WTC11 (cell line): ENCODE measurements around the gene SCN9A. TPM values are rescaled to one million over a fixed set of nuclear protein-coding genes. Genes with fewer than 3 reads are reported as not detected.

Experiments
- ATAC-seq: fragments of 200-7000 bp; cut with Tn5 transposase; 2 replicates; pipeline ENCODE4 v1.10.0; 2021; ENCODE audit warnings: mild to moderate bottlenecking, moderate library complexity
- CTCF ChIA-PET: fragments of 300-600 bp; sonication (Branson Sonifier 250); formaldehyde crosslinking; loops from one replicate; lab custom pipeline; 2021; ENCODE audit warnings: antibody characterized with exemption; lab: Charles Lee
- POLR2A ChIA-PET: fragments of 350-600 bp; sonication (Branson Sonifier 250); formaldehyde crosslinking; loops from one replicate; lab custom pipeline; 2021; ENCODE audit warnings: antibody characterized with exemption; lab: Charles Lee
- DNase-seq: peaks from one replicate; pipeline ENCODE4 v3.0.0; 2021; ENCODE audit warnings: low spot score
- H3K27ac Mint-ChIP-seq: 2 replicates; pipeline ENCODE4 v1.8.0; 2021; ENCODE audit warnings: mixed read lengths
- H3K27me3 Mint-ChIP-seq: 2 replicates; pipeline ENCODE4 v1.8.0; 2021; ENCODE audit warnings: low read depth, mild to moderate bottlenecking, moderate library complexity, mixed read lengths
- H3K36me3 Mint-ChIP-seq: 2 replicates; pipeline ENCODE4 v1.8.0; 2021; ENCODE audit warnings: mixed read lengths
- H3K4me1 Mint-ChIP-seq: 2 replicates; pipeline ENCODE4 v1.8.0; 2022; ENCODE audit warnings: mixed read lengths
- H3K4me3 Mint-ChIP-seq: 2 replicates; pipeline ENCODE4 v1.8.0; 2021; ENCODE audit warnings: mild to moderate bottlenecking, moderate library complexity, mixed read lengths
- H3K9me3 Mint-ChIP-seq: 2 replicates; pipeline ENCODE4 v1.8.0; 2021; ENCODE audit warnings: mixed read lengths
- ATF2 ChIP-seq: sonication (generic); formaldehyde crosslinking; IDR thresholded peaks from 2 replicates; pipeline ENCODE4 v1.8.1; 2022; ENCODE audit warnings: low read depth, missing genetic modification reagents, borderline replicate concordance
- E2F4 ChIP-seq: sonication (generic); formaldehyde crosslinking; IDR thresholded peaks from 2 replicates; pipeline ENCODE4 v1.8.1; 2022; ENCODE audit warnings: low read depth, mild to moderate bottlenecking, moderate library complexity, missing genetic modification reagents, borderline replicate concordance
- ERG ChIP-seq: fragments of 250-450 bp; sonication (Bioruptor Pico); IDR thresholded peaks from 2 replicates; pipeline ENCODE4 v1.8.0; 2021; ENCODE audit warnings: mild to moderate bottlenecking
- FOXK1 ChIP-seq: sonication (generic); formaldehyde crosslinking; IDR thresholded peaks from 2 replicates; pipeline ENCODE4 v1.8.0; 2022; ENCODE audit warnings: mild to moderate bottlenecking, moderate library complexity, missing genetic modification reagents
- FOXP1 ChIP-seq: sonication (generic); formaldehyde crosslinking; IDR thresholded peaks from 2 replicates; pipeline ENCODE4 v1.8.0; 2022; ENCODE audit warnings: missing genetic modification reagents, mild to moderate bottlenecking, moderate library complexity, borderline replicate concordance
- GRHL2 ChIP-seq: fragments of 250-450 bp; sonication (Bioruptor Pico); IDR thresholded peaks from 2 replicates; pipeline ENCODE4 v1.8.0; 2022; ENCODE audit warnings: mild to moderate bottlenecking, moderate library complexity; ENCODE audit not compliant: insufficient replicate concordance, severe bottlenecking
- IRF2 ChIP-seq: sonication (generic); formaldehyde crosslinking; IDR thresholded peaks from 2 replicates; pipeline ENCODE4 v1.8.0; 2022; ENCODE audit warnings: low read depth, missing genetic modification reagents, borderline replicate concordance
- JAZF1 ChIP-seq: fragments of 250-450 bp; sonication (Bioruptor Pico); IDR thresholded peaks from 2 replicates; pipeline ENCODE4 v1.9.0; 2021; ENCODE audit warnings: moderate library complexity, mild to moderate bottlenecking, inconsistent platforms
- KAT7 ChIP-seq: sonication (generic); formaldehyde crosslinking; IDR thresholded peaks from 2 replicates; pipeline ENCODE4 v1.8.1; 2023; ENCODE audit warnings: missing genetic modification reagents, mild to moderate bottlenecking, borderline replicate concordance
- NR2C2 ChIP-seq: sonication (generic); formaldehyde crosslinking; IDR thresholded peaks from 2 replicates; pipeline ENCODE4 v1.8.0; 2022; ENCODE audit warnings: mild to moderate bottlenecking, missing genetic modification reagents
- OVOL2 ChIP-seq: fragments of 250-450 bp; sonication (Bioruptor Pico); IDR thresholded peaks from 2 replicates; pipeline ENCODE4 v1.9.0; 2021; ENCODE audit warnings: mild to moderate bottlenecking, borderline replicate concordance
- TP53 ChIP-seq: sonication (generic); formaldehyde crosslinking; IDR thresholded peaks from 2 replicates; pipeline ENCODE4 v1.8.1; 2023; ENCODE audit warnings: mild to moderate bottlenecking, missing genetic modification reagents
- USF2 ChIP-seq: sonication (generic); formaldehyde crosslinking; IDR thresholded peaks from 2 replicates; pipeline ENCODE4 v1.8.1; 2023; ENCODE audit warnings: mild to moderate bottlenecking, missing genetic modification reagents, moderate library complexity
- ZMAT4 ChIP-seq: fragments of 250-450 bp; sonication (Bioruptor Pico); IDR thresholded peaks from 2 replicates; pipeline ENCODE4 v1.9.0; 2021; ENCODE audit warnings: mild to moderate bottlenecking
- ZNF121 ChIP-seq: sonication (generic); formaldehyde crosslinking; IDR thresholded peaks from 2 replicates; pipeline ENCODE4 v1.8.0; 2023; ENCODE audit warnings: missing genetic modification reagents
- ZNF138 ChIP-seq: sonication (generic); formaldehyde crosslinking; conservative IDR thresholded peaks from 2 replicates; pipeline ENCODE4 v1.8.1; 2022; ENCODE audit warnings: mild to moderate bottlenecking, moderate library complexity, missing genetic modification reagents
- ZNF423 ChIP-seq: fragments of 250-450 bp; sonication (Bioruptor Pico); IDR thresholded peaks from 2 replicates; pipeline ENCODE4 v2.1.2; 2022; ENCODE audit warnings: mild to moderate bottlenecking, moderate library complexity
- total RNA-seq: library from RNA; stranded (reverse); gene quantifications from 3 replicates; pipeline ENCODE4 v1.2.3, GENCODE V29; 2021
- TF ChIP-seq, protein P1 (sequence below): fragments of 250-450 bp; sonication (Bioruptor Pico); IDR thresholded peaks from 2 replicates; pipeline ENCODE4 v2.1.2; 2022; ENCODE audit warnings: mild to moderate bottlenecking, moderate library complexity
- TF ChIP-seq, protein P2 (sequence below): sonication (generic); formaldehyde crosslinking; IDR thresholded peaks from 2 replicates; pipeline ENCODE4 v1.8.1; 2022; ENCODE audit warnings: mild to moderate bottlenecking, moderate library complexity, missing genetic modification reagents
- TF ChIP-seq, protein P3 (sequence below): fragments of 250-450 bp; sonication (Bioruptor Pico); IDR thresholded peaks from 2 replicates; pipeline ENCODE4 v1.9.0; 2021; ENCODE audit warnings: mild to moderate bottlenecking, borderline replicate concordance

SCN9A gene
- total RNA-seq, 1 experiment from 2014 or later: 7.3 TPM

DNA sequence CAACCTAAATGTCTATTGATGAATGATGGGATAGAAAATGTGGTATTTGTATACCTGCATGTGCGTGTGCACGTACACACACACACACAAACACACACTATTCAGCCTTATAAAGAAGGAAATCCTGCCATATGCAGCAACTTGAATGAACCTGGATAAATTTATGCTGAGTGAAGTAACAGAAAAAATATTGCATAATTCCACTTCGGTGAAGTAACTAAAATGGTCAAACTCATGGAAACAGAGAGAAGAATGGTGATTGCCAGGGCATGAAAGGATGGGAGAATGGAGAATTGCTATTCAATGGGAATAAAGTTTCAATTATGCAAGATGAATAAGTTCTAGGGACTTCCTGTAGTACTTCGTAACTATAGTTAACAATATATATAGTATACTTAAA, 152.4 kb downstream of the SCN9A start:
- no peaks in the 10 kb centered on the region for H3K27me3 Mint-ChIP-seq
- H3K4me3 Mint-ChIP-seq: no peak overlapping the region
- TF ChIP-seq E2F4: no peak
- TF ChIP-seq ERG (CRISPR knock-in tag): no peak
- no peak for TF ChIP-seq ATF2 (CRISPR knock-in tag)
- TF ChIP-seq, protein P1, sequence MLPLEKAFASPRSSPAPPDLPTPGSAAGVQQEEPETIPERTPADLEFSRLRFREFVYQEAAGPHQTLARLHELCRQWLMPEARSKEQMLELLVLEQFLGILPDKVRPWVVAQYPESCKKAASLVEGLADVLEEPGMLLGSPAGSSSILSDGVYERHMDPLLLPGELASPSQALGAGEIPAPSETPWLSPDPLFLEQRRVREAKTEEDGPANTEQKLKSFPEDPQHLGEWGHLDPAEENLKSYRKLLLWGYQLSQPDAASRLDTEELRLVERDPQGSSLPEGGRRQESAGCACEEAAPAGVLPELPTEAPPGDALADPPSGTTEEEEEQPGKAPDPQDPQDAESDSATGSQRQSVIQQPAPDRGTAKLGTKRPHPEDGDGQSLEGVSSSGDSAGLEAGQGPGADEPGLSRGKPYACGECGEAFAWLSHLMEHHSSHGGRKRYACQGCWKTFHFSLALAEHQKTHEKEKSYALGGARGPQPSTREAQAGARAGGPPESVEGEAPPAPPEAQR (CRISPR knock-in tag): no peak
- no peak for TF ChIP-seq JAZF1 (CRISPR knock-in tag)
- TF ChIP-seq, protein P2, sequence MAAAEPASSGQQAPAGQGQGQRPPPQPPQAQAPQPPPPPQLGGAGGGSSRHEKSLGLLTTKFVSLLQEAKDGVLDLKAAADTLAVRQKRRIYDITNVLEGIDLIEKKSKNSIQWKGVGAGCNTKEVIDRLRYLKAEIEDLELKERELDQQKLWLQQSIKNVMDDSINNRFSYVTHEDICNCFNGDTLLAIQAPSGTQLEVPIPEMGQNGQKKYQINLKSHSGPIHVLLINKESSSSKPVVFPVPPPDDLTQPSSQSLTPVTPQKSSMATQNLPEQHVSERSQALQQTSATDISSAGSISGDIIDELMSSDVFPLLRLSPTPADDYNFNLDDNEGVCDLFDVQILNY (CRISPR knock-in tag): no peak
- TF ChIP-seq FOXK1: no peak
- no peak for TF ChIP-seq ZNF121 (CRISPR knock-in tag)
- no peak for TF ChIP-seq OVOL2 (CRISPR knock-in tag)
- TF ChIP-seq IRF2 (CRISPR knock-in tag): no peak
- no peak for TF ChIP-seq NR2C2 (CRISPR knock-in tag)
- no peaks in the 10 kb centered on the region for H3K9me3 Mint-ChIP-seq
- H3K36me3 Mint-ChIP-seq: no peaks in the 10 kb centered on the region
- ChIA-PET POLR2A (no interaction called here), CTCF (no interaction called here)
- ATAC-seq (no peak), DNase-seq (no peak)
- H3K4me1 Mint-ChIP-seq: no peaks in the 10 kb centered on the region
- no peak overlapping the region for H3K27ac Mint-ChIP-seq

- ChIA-PET CTCF (no interaction called here), POLR2A (no interaction called here)
- Mint-ChIP-seq H3K36me3 (peaks cover 19% of the 10 kb centered on the region), H3K4me3 (no peak overlapping the region), H3K9me3 (peaks cover 23% of the 10 kb centered on the region), H3K4me1 (no peaks in the 10 kb centered on the region), H3K27ac (no peak overlapping the region), H3K27me3 (no peaks in the 10 kb centered on the region)
- ATAC-seq (no peak), DNase-seq (no peak)
- TF ChIP-seq KAT7 (CRISPR knock-in tag) (no peak), ZMAT4 (CRISPR knock-in tag) (no peak), GRHL2 (no peak), ERG (CRISPR knock-in tag) (no peak), USF2 (CRISPR knock-in tag) (no peak), ZNF138 (CRISPR knock-in tag) (no peak), TP53 (CRISPR knock-in tag) (no peak), FOXP1 (CRISPR knock-in tag) (no peak), ZNF423 (no peak)
- TF ChIP-seq, protein P3, sequence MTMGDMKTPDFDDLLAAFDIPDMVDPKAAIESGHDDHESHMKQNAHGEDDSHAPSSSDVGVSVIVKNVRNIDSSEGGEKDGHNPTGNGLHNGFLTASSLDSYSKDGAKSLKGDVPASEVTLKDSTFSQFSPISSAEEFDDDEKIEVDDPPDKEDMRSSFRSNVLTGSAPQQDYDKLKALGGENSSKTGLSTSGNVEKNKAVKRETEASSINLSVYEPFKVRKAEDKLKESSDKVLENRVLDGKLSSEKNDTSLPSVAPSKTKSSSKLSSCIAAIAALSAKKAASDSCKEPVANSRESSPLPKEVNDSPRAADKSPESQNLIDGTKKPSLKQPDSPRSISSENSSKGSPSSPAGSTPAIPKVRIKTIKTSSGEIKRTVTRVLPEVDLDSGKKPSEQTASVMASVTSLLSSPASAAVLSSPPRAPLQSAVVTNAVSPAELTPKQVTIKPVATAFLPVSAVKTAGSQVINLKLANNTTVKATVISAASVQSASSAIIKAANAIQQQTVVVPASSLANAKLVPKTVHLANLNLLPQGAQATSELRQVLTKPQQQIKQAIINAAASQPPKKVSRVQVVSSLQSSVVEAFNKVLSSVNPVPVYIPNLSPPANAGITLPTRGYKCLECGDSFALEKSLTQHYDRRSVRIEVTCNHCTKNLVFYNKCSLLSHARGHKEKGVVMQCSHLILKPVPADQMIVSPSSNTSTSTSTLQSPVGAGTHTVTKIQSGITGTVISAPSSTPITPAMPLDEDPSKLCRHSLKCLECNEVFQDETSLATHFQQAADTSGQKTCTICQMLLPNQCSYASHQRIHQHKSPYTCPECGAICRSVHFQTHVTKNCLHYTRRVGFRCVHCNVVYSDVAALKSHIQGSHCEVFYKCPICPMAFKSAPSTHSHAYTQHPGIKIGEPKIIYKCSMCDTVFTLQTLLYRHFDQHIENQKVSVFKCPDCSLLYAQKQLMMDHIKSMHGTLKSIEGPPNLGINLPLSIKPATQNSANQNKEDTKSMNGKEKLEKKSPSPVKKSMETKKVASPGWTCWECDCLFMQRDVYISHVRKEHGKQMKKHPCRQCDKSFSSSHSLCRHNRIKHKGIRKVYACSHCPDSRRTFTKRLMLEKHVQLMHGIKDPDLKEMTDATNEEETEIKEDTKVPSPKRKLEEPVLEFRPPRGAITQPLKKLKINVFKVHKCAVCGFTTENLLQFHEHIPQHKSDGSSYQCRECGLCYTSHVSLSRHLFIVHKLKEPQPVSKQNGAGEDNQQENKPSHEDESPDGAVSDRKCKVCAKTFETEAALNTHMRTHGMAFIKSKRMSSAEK (CRISPR knock-in tag): no peak
- TF ChIP-seq, protein P1 (CRISPR knock-in tag): no peak
Measured at GRCh38 chr2:166211079-166211478, 164.7 kb downstream of the SCN9A start.
